PC-3 (cell line): ENCODE data around the gene MIDN.

Source experiments
- CTCF ChIP-seq: fragments of 300-600 bp; sonication (generic); conservative IDR thresholded peaks from 2 replicates; pipeline ENCODE4 v1.5.1; 2017; ENCODE audit warnings: antibody characterized with exemption, low read depth, mild to moderate bottlenecking, low read length
- EZH2 ChIP-seq: fragments of 300-600 bp; sonication (generic); IDR thresholded peaks from one replicate; pipeline ENCODE4 v1.6.1; 2017; ENCODE audit warnings: antibody characterized with exemption, mild to moderate bottlenecking, low read length; ENCODE audit not compliant: unreplicated experiment
- EZH2phosphoT487 ChIP-seq: fragments of 300-600 bp; sonication (generic); IDR thresholded peaks from 2 replicates; pipeline ENCODE4 v1.6.1; 2018; ENCODE audit warnings: mild to moderate bottlenecking, antibody characterized with exemption, low read length, borderline replicate concordance

GRCh38 chr19:1287354-1288225 lies 39.2 kb downstream of the MIDN start:
- TF ChIP-seq EZH2: no peak
- TF ChIP-seq CTCF: no peak
- no peak for TF ChIP-seq EZH2phosphoT487
